GM12873 (cell line): Measurements from ENCODE around the gene SASH1.

Source experiments
- CTCF ChIP-seq: IDR thresholded peaks from 2 replicates; pipeline ENCODE4 v1.5.1; 2012; ENCODE audit warnings: low read depth, mild to moderate bottlenecking, moderate library complexity, low read length, control low read depth; ENCODE audit not compliant: insufficient read depth; ENCODE audit errors: missing control alignments

The SASH1 gene

GRCh38 chr6:148578837-148579565, 236.4 kb downstream of the SASH1 start:
- TF ChIP-seq CTCF, result no peak

DNA sequence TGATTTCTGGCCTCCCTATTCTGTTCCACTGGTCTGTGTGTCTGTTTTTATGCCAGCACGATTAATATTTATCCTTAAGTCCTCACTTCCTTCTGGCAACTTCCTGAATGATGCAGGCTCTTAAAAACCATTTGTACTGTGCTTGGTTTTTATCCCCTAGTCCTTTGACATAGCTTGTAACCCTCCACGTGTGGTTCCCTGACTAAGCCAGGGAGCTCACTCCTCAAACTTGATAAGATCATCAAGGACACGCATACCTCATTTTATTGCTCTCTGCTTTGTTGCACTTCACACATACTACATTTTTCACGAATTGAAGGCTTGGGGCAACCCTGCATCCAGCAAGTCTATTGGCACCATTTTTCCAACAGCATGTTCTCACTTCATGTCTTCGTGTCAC, 237.8 kb downstream of the SASH1 start:
- no peak for TF ChIP-seq CTCF

DNA sequence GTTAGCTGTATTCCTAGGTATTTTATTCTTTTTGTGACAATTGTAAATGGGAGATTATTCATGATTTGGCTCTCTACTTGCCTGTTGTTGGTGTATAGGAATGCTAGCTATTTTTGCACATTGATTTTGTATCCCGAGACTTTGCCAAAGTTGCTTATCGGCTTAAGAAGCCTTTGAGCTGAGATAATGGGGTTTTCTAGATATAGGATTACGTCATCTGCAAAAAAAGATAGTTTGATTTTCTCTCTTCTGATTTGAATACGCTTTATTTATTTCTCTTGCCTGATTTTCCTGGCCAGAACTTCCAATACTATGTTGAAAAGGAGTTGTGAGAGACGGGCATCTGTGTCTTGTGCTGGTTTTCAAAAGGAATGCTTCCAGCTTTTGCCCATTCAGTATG, 241.0 kb downstream of the SASH1 start:
- no peak for TF ChIP-seq CTCF

DNA sequence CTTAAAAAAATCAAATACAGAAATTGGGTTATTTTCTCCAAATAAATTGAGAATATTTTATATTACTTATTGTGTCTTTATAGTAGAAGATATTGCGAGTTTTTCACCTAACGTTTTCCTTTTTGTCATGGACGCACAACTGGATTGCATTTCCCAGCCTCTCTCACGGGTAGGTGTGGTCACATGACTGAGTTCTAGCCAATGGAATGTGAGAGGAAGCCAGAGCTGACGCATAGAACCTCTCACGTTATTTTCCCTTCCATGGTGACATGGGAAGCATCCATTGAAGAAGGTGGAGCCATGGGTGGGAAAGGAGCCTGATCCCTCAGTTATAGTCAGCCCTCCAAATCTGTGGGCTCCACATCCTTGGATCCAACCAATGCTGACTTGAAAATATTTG, 248.2 kb downstream of the SASH1 start:
- no peak for TF ChIP-seq CTCF

DNA sequence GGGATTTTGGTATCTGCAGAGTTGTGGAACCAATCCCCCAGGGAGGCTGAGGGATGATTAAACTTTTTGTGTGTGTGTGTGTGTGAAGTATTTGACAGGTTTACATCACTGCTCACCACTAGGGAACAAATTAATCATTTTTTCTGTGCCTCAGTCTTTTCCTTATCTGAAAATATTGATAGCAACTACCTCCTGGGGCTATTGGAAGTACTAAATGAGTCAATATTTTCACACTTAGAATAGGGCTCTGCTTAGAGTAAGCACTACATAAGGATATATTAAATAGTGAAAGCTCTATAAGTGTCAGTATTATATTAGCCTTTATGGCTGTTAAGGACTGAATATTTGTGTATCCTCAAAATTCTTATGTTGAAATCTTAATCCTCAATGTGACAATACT, 249.0 kb downstream of the SASH1 start:
- no peak for TF ChIP-seq CTCF

DNA sequence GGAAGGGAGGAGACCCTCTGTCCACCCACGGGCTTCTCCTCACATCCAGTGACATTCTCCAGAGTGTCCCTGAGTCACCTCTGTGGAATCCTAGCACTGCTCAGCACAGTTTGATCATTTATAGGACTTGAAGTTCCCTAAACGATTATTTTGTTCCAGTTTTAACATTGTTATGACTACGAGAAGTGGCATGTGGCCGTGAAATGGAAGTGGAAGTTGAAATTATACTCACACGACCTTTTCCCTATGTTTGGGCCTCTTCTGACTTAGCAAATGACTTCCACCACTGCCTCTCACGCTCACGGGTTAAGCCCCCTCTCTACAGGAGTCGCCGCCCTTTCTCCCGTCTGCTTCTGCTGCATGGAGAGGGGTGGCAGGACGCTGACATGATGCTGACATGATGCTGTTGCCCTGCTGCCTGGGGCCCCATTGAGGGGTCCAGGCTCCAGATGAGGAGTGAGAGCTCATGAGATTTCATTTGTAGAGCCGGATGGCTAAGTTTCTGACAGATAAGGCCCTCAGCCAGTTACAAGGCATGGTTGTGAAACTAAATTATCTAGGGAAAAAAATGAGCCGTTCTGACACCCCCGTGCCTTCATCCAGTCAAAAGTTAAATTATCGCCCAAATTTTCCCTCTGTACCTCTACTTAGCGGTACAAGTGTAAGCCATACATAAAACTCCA, 250.6 kb downstream of the SASH1 start:
- no peak for TF ChIP-seq CTCF

GRCh38 chr6:148593813-148594170, 251.2 kb downstream of the SASH1 start:
- no peak for TF ChIP-seq CTCF
